HG03575 (cell line): Measurements from ENCODE around the gene FOXO1.
"Not testable (repeated sequence)": the region's sequence is repeated elsewhere in the genome, so short reads cannot be mapped to it uniquely, and the experiment has no call there.

ENCODE experiments used
- ATAC-seq: cut with Tn5 transposase; IDR thresholded peaks from one replicate; pipeline ENCODE4 v1.9.1; 2021; ENCODE audit not compliant: unreplicated experiment, insufficient number of reproducible peaks, low FRiP score; ENCODE audit errors: extremely low read depth

FOXO1 gene

GRCh38 chr13:40666045-40666932 is at the start of gene FOXO1:
Gene FOXO1 (minus strand): TSS chr13:40666641. CDS start chr13:40666212, 429 bp downstream.
- ATAC-seq: no peak

- not testable (repeated sequence) for ATAC-seq
These were observed 48.0 kb upstream of the FOXO1 start for GRCh38 chr13:40714433-40714832.

GRCh38 chr13:40706439-40706838 is 40.0 kb upstream of the FOXO1 start:
- ATAC-seq: no peak

GRCh38 chr13:40697711-40698110 is 31.3 kb upstream of the FOXO1 start:
- ATAC-seq: no peak

- ATAC-seq: no peak
These were observed 28.0 kb upstream of the FOXO1 start for GRCh38 chr13:40694426-40694825.

- ATAC-seq: no peak
These were observed 26.5 kb upstream of the FOXO1 start for GRCh38 chr13:40692946-40693345.

- ATAC-seq: no peak
These were observed 22.3 kb upstream of the FOXO1 start for GRCh38 chr13:40688781-40689180.

GRCh38 chr13:40682449-40683240 is 16.2 kb upstream of the FOXO1 start:
- ATAC-seq: no peak

GRCh38 chr13:40681341-40682146 is 15.1 kb upstream of the FOXO1 start:
- ATAC-seq: no peak

- ATAC-seq: no peak
These were observed 14.3 kb upstream of the FOXO1 start for GRCh38 chr13:40680659-40681323.

GRCh38 chr13:40679480-40679985 is 13.1 kb upstream of the FOXO1 start:
- ATAC-seq: no peak

GRCh38 chr13:40677064-40677463 is 10.6 kb upstream of the FOXO1 start:
- ATAC-seq: no peak

GRCh38 chr13:40676007-40676406 is 9.6 kb upstream of the FOXO1 start:
- ATAC-seq: no peak

- ATAC-seq: no peak
These were observed 7.0 kb upstream of the FOXO1 start for GRCh38 chr13:40673414-40673813.

GRCh38 chr13:40672765-40673397 is 6.4 kb upstream of the FOXO1 start:
- no peak for ATAC-seq

- no peak for ATAC-seq
These were observed 5.7 kb upstream of the FOXO1 start for GRCh38 chr13:40671956-40672764.

- no peak for ATAC-seq
These were observed 3.9 kb upstream of the FOXO1 start for GRCh38 chr13:40670307-40670706.
